SK-N-SH treated with all-trans-retinoic acid at 6 μM for 48 hours (cell line): ENCODE measurements around the gene OR51B4.

Source experiments
- ATAC-seq: fragments of 200-7000 bp; cut with Tn5 transposase; 3 replicates; pipeline ENCODE4 v1.9.1; 2020; ENCODE audit warnings: mild to moderate bottlenecking, moderate library complexity
- ARNTL ChIP-seq: fragments of 450-650 bp; formaldehyde crosslinking; IDR thresholded peaks from 2 replicates; pipeline ENCODE4 v1.5.0; 2020; ENCODE audit warnings: low read depth, mild to moderate bottlenecking, moderate library complexity, borderline replicate concordance
- BACH2 ChIP-seq: fragments of 250-450 bp; sonication (Bioruptor Pico); IDR thresholded peaks from 2 replicates; pipeline ENCODE4 v1.9.0; 2021; ENCODE audit warnings: mild to moderate bottlenecking, borderline replicate concordance
- CSDC2 ChIP-seq: fragments of 250-450 bp; sonication (Bioruptor Pico); IDR thresholded peaks from 2 replicates; pipeline ENCODE4 v1.5.0; 2020; ENCODE audit warnings: mild to moderate bottlenecking, moderate library complexity
- CSRNP3 ChIP-seq: fragments of 250-450 bp; sonication (Bioruptor Pico); IDR thresholded peaks from 2 replicates; pipeline ENCODE4 v1.5.1; 2021; ENCODE audit warnings: mild to moderate bottlenecking, moderate library complexity
- ESRRG ChIP-seq: fragments of 250-450 bp; sonication (Bioruptor Pico); IDR thresholded peaks from 2 replicates; pipeline ENCODE4 v1.6.1; 2021; ENCODE audit warnings: mild to moderate bottlenecking
- GLIS3 ChIP-seq: fragments of 250-450 bp; sonication (Bioruptor Pico); IDR thresholded peaks from 2 replicates; pipeline ENCODE4 v1.5.0; 2020; ENCODE audit warnings: mild to moderate bottlenecking, moderate library complexity
- ISL1 ChIP-seq: fragments of 250-450 bp; sonication (Bioruptor Pico); IDR thresholded peaks from 2 replicates; pipeline ENCODE4 v2.1.2; 2022; ENCODE audit warnings: mild to moderate bottlenecking, moderate library complexity
- OSR1 ChIP-seq: fragments of 250-450 bp; sonication (Bioruptor Pico); IDR thresholded peaks from 2 replicates; pipeline ENCODE4 v1.8.0; 2022; ENCODE audit warnings: moderate library complexity, mild to moderate bottlenecking, inconsistent platforms
- PPARA ChIP-seq: fragments of 250-450 bp; sonication (Bioruptor Pico); IDR thresholded peaks from 2 replicates; pipeline ENCODE4 v1.5.0; 2020; ENCODE audit warnings: mild to moderate bottlenecking, borderline replicate concordance
- RARB ChIP-seq: fragments of 250-450 bp; sonication (Bioruptor Pico); IDR thresholded peaks from 2 replicates; pipeline ENCODE4 v1.8.0; 2021; ENCODE audit warnings: mild to moderate bottlenecking, moderate library complexity
- TCF4 ChIP-seq: fragments of 250-450 bp; sonication (Bioruptor Pico); IDR thresholded peaks from 2 replicates; pipeline ENCODE4 v1.8.0; 2021; ENCODE audit warnings: mild to moderate bottlenecking, moderate library complexity, borderline replicate concordance
- TSHZ2 ChIP-seq: fragments of 250-450 bp; sonication (Bioruptor Pico); IDR thresholded peaks from 2 replicates; pipeline ENCODE4 v1.5.0; 2020; ENCODE audit warnings: mild to moderate bottlenecking, moderate library complexity
- ZC3H10 ChIP-seq: fragments of 250-450 bp; sonication (Bioruptor Pico); IDR thresholded peaks from 2 replicates; pipeline ENCODE4 v1.5.1; 2021; ENCODE audit warnings: mild to moderate bottlenecking, moderate library complexity
- ZFP3 ChIP-seq: fragments of 250-450 bp; sonication (Bioruptor Pico); IDR thresholded peaks from 2 replicates; pipeline ENCODE4 v1.5.0; 2020; ENCODE audit warnings: mild to moderate bottlenecking, moderate library complexity
- ZFP30 ChIP-seq: fragments of 450-650 bp; formaldehyde crosslinking; IDR thresholded peaks from 2 replicates; pipeline ENCODE4 v1.5.0; 2022; ENCODE audit warnings: mild to moderate bottlenecking, moderate library complexity
- ZNF565 ChIP-seq: fragments of 450-650 bp; formaldehyde crosslinking; conservative IDR thresholded peaks from 2 replicates; pipeline ENCODE4 v1.5.0; 2020; ENCODE audit warnings: low read depth, mild to moderate bottlenecking, moderate library complexity
- ZNF70 ChIP-seq: fragments of 450-650 bp; formaldehyde crosslinking; IDR thresholded peaks from 2 replicates; pipeline ENCODE4 v1.5.0; 2020; ENCODE audit warnings: mild to moderate bottlenecking, moderate library complexity
- ZNF8 ChIP-seq: fragments of 450-650 bp; formaldehyde crosslinking; IDR thresholded peaks from 2 replicates; pipeline ENCODE4 v1.5.0; 2020; ENCODE audit warnings: mild to moderate bottlenecking, moderate library complexity
- TF ChIP-seq, protein P1 (sequence below): fragments of 250-450 bp; sonication (Bioruptor Pico); IDR thresholded peaks from 2 replicates; pipeline ENCODE4 v1.8.0; 2021; ENCODE audit warnings: low read depth, mild to moderate bottlenecking, moderate library complexity, borderline replicate concordance
- TF ChIP-seq, protein P2 (sequence below): fragments of 250-450 bp; sonication (Bioruptor Pico); IDR thresholded peaks from 2 replicates; pipeline ENCODE4 v1.8.0; 2020; ENCODE audit warnings: mild to moderate bottlenecking, moderate library complexity, borderline replicate concordance
- TF ChIP-seq, protein P3 (sequence below): fragments of 250-450 bp; sonication (Bioruptor Pico); IDR thresholded peaks from 2 replicates; pipeline ENCODE4 v1.5.1; 2020; ENCODE audit warnings: low read depth, mild to moderate bottlenecking, moderate library complexity

OR51B4 gene

DNA sequence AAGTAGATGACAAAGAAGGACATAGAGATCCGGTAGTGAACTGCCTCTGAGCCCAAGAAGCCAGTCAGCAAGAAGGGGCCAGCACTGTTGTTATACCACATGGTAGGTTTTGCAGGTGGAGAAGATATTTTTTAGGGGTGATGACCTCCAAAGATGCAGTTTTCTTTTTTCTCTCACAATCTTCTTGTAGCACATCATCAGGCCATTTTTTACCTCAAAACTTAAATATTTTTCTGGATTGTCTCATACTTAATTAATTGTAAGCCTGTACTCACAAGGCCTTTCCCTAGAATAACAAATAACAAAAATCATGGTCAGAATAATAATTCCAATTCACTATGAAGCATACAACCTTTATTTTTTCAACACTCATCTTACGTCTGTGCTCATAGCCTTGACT is at the start of gene OR51B4:
Gene OR51B4 (minus strand): TSS at position 101 of the 400 bp plus-strand sequence. CDS start 0 bp downstream, at position 101.
- TF ChIP-seq, protein P1, sequence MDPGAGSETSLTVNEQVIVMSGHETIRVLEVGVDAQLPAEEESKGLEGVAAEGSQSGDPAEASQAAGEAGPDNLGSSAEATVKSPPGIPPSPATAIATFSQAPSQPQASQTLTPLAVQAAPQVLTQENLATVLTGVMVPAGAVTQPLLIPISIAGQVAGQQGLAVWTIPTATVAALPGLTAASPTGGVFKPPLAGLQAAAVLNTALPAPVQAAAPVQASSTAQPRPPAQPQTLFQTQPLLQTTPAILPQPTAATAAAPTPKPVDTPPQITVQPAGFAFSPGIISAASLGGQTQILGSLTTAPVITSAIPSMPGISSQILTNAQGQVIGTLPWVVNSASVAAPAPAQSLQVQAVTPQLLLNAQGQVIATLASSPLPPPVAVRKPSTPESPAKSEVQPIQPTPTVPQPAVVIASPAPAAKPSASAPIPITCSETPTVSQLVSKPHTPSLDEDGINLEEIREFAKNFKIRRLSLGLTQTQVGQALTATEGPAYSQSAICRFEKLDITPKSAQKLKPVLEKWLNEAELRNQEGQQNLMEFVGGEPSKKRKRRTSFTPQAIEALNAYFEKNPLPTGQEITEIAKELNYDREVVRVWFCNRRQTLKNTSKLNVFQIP (CRISPR knock-in tag), result no peak
- no peak for TF ChIP-seq ZNF565 (CRISPR knock-in tag)
- no peak for TF ChIP-seq RARB
- TF ChIP-seq CSDC2, result no peak
- no peak for TF ChIP-seq TCF4 (CRISPR knock-in tag)
- TF ChIP-seq ZFP30 (CRISPR knock-in tag), result no peak
- no peak for TF ChIP-seq ZNF8 (CRISPR knock-in tag)
- TF ChIP-seq, all 23 proteins: peak for 0
- no peak for ATAC-seq

- TF ChIP-seq ZC3H10 (CRISPR knock-in tag) (no peak), ZFP3 (CRISPR knock-in tag) (no peak), ARNTL (no peak), PPARA (no peak), TSHZ2 (CRISPR knock-in tag) (no peak), GLIS3 (CRISPR knock-in tag) (no peak), CSRNP3 (no peak), ZNF565 (CRISPR knock-in tag) (no peak), ESRRG (CRISPR knock-in tag) (no peak), BACH2 (CRISPR knock-in tag) (no peak), OSR1 (CRISPR knock-in tag) (no peak), CSDC2 (no peak), ZNF70 (CRISPR knock-in tag) (no peak), ISL1 (CRISPR knock-in tag) (no peak), ZNF8 (CRISPR knock-in tag) (no peak), ZFP30 (CRISPR knock-in tag) (no peak), RARB (no peak)
- TF ChIP-seq, protein P2, sequence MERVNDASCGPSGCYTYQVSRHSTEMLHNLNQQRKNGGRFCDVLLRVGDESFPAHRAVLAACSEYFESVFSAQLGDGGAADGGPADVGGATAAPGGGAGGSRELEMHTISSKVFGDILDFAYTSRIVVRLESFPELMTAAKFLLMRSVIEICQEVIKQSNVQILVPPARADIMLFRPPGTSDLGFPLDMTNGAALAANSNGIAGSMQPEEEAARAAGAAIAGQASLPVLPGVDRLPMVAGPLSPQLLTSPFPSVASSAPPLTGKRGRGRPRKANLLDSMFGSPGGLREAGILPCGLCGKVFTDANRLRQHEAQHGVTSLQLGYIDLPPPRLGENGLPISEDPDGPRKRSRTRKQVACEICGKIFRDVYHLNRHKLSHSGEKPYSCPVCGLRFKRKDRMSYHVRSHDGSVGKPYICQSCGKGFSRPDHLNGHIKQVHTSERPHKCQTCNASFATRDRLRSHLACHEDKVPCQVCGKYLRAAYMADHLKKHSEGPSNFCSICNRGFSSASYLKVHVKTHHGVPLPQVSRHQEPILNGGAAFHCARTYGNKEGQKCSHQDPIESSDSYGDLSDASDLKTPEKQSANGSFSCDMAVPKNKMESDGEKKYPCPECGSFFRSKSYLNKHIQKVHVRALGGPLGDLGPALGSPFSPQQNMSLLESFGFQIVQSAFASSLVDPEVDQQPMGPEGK (CRISPR knock-in tag), result no peak
- TF ChIP-seq, protein P1 (CRISPR knock-in tag), result no peak
- TF ChIP-seq, protein P3, sequence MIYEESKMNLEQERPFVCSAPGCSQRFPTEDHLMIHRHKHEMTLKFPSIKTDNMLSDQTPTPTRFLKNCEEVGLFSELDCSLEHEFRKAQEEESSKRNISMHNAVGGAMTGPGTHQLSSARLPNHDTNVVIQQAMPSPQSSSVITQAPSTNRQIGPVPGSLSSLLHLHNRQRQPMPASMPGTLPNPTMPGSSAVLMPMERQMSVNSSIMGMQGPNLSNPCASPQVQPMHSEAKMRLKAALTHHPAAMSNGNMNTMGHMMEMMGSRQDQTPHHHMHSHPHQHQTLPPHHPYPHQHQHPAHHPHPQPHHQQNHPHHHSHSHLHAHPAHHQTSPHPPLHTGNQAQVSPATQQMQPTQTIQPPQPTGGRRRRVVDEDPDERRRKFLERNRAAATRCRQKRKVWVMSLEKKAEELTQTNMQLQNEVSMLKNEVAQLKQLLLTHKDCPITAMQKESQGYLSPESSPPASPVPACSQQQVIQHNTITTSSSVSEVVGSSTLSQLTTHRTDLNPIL (CRISPR knock-in tag), result no peak
These were observed 49.5 kb upstream of the OR51B4 start, which contains the start of gene OR51B6 for GRCh38 chr11:5351208-5351607. Gene OR51B6 (plus strand): TSS chr11:5351508. CDS start chr11:5351508, 0 bp downstream.

More at GRCh38 chr11:5351208-5351607, 49.5 kb upstream of the OR51B4 start, which contains the start of gene OR51B6:
- no peak for ATAC-seq
